SKM-1 (cell line): ENCODE measurements around the gene MRPS34.

Experiments used
- DNase-seq: peaks from one replicate; lab custom pipeline; 2025; ENCODE audit not compliant: unreplicated experiment; lab: John Stamatoyannopoulos, UW

MRPS34 gene

GRCh38 chr16:1771188-1771863 lies 1.6 kb downstream of the MRPS34 start, which contains the start of gene NME3:
NME3 (minus strand) TSS chr16:1771543; CDS start chr16:1771534, 9 bp downstream.
- no peak for DNase-seq

GRCh38 chr16:1770328-1771187 lies 2.4 kb downstream of the MRPS34 start:
- no peak for DNase-seq

GRCh38 chr16:1769402-1770300 lies 3.3 kb downstream of the MRPS34 start:
- DNase-seq: no peak

GRCh38 chr16:1768767-1769401 lies 4.0 kb downstream of the MRPS34 start:
- no peak for DNase-seq

GRCh38 chr16:1768061-1768766 lies 4.7 kb downstream of the MRPS34 start:
- DNase-seq: no peak

GRCh38 chr16:1767116-1767994 lies 5.6 kb downstream of the MRPS34 start:
- DNase-seq: no peak

- DNase-seq: no peak
Observed at GRCh38 chr16:1766701-1767100, 6.2 kb downstream of the MRPS34 start.

GRCh38 chr16:1766231-1766630 lies 6.7 kb downstream of the MRPS34 start:
- DNase-seq: no peak

- no peak for DNase-seq
Observed at GRCh38 chr16:1765826-1766225, 7.1 kb downstream of the MRPS34 start.

GRCh38 chr16:1764971-1765370 lies 8.0 kb downstream of the MRPS34 start:
- DNase-seq: no peak

GRCh38 chr16:1763521-1764511 lies 9.1 kb downstream of the MRPS34 start:
- no peak for DNase-seq

- no peak for DNase-seq
Observed at GRCh38 chr16:1762879-1763520, 9.9 kb downstream of the MRPS34 start.

GRCh38 chr16:1762196-1762878 lies 10.6 kb downstream of the MRPS34 start:
- no peak for DNase-seq

- DNase-seq: no peak
Observed at GRCh38 chr16:1761751-1762150, 11.2 kb downstream of the MRPS34 start.

- DNase-seq: no peak
Observed at GRCh38 chr16:1760911-1761310, 12.0 kb downstream of the MRPS34 start.

- DNase-seq: no peak
Observed at GRCh38 chr16:1759511-1759910, 13.4 kb downstream of the MRPS34 start.

- DNase-seq: no peak
Observed at GRCh38 chr16:1758923-1759322, 14.0 kb downstream of the MRPS34 start.
